H1 (cell line): Measurements from ENCODE around the gene EPHA1. TPM values are rescaled to one million over a fixed set of nuclear protein-coding genes. Genes with fewer than 3 reads are reported as not detected.

ENCODE experiments used
- CHD7 ChIP-seq: fragments of 300-600 bp; sonication (generic); IDR thresholded peaks from 2 replicates; pipeline ENCODE4 v1.7.1; 2012; ENCODE audit warnings: low read length, moderate library complexity, mild to moderate bottlenecking, inconsistent platforms; ENCODE audit not compliant: insufficient replicate concordance
- RXRA ChIP-seq: IDR thresholded peaks from 2 replicates; pipeline ENCODE4 v1.6.1; 2011; ENCODE audit warnings: low read depth, mild to moderate bottlenecking, low read length, moderate library complexity; ENCODE audit not compliant: insufficient read depth
- TEAD4 ChIP-seq: IDR thresholded peaks from 2 replicates; pipeline ENCODE4 v1.6.1; 2012; ENCODE audit warnings: low read depth, low read length, inconsistent platforms, mixed read lengths
- YY1 ChIP-seq: IDR thresholded peaks from 2 replicates; pipeline ENCODE4 v1.6.1; 2011; ENCODE audit warnings: low read depth, mild to moderate bottlenecking, low read length
- polyA plus RNA-seq, 7 experiments: library from polyadenylated mRNA; depleted of rRNA in 3 of 7; stranded (reverse) in 5 of 7; unstranded in 2 of 7; fragments of >200 nt in 5 of 7; fragments of 200-250 nt in 2 of 7; gene quantifications; 1 replicate in 5 of 7; 2 replicates in 1 of 7; 4 replicates in 1 of 7; pipeline versions ENCODE4 v1.2.1 to v1.2.3, GENCODE V29; 2011 to 2013; ENCODE audit warnings: missing spikeins in 2 of 7, mixed read lengths in 2 of 7
- total RNA-seq: library from RNA; stranded (reverse); fragmentation: NEBNext Ultra II Directional; extraction: Animal tissue kit (Norgen Biotek cat#: 25700); gene quantifications from 2 replicates; pipeline ENCODE4 v1.2.1, GENCODE V29; 2021
- TF ChIP-seq, protein P1 (sequence below): IDR thresholded peaks from 2 replicates; pipeline ENCODE4 v1.6.1; 2012; ENCODE audit warnings: inconsistent platforms

Gene EPHA1
- total and polyA plus RNA-seq, 2 of the 8 experiments (the other 6 are each of a cell fraction or from before 2014, with no cell fraction given) = 86.5 to 133 TPM

DNA sequence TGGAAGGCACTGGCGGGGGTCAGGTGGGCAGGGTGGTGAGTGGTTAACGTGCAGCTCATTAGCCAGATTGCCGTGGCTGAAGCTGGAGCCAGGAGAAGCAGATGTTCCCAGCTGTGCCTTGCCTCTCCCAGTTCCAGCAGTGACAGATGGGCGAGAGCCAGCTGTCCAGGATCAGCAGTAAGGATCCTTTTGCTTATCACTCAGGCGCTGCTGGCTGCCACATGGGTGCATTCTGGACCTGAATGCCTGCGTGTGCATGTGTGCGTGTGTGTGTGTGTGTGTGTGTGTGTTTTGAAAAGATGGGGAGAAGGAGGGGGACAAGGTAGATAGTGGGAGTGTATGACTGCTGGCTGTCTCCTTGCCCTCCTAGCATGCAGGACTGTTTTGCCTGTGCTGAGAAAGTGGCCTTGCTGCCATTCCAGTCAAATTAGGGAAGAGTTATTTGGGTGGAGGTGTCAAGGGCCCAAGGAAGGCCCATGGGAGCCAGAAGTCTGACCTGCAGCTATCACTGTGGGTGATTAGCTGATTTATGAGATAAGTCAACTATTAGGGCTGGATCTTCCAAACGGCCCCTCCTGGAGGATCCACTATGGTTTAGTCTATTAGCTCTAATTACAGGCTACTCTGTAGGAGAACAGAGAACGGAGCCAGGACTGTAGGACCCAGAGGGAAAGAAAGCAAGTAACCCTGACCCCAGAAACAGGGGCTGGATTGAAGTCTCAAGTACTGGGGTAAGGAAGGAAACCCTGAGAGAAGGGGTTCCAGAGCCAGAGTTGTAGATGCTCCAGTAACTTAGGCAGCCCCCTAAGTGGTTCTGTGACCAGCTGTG lies 3.3 kb downstream of the EPHA1 start (continued):
- TF ChIP-seq CHD7 (no peak), TEAD4 (no peak), RXRA (no peak), YY1 (no peak)
- TF ChIP-seq, protein P1, sequence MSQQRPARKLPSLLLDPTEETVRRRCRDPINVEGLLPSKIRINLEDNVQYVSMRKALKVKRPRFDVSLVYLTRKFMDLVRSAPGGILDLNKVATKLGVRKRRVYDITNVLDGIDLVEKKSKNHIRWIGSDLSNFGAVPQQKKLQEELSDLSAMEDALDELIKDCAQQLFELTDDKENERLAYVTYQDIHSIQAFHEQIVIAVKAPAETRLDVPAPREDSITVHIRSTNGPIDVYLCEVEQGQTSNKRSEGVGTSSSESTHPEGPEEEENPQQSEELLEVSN = no peak
